Liver (tissue), 9 donors: ENCODE data around the gene ZSWIM1. TPM values are rescaled to one million over a fixed set of nuclear protein-coding genes. Genes with fewer than 3 reads are reported as not detected.
A peak's percentile ranks its signal among the peaks of the same experiment; 100 is the strongest.

Experiments
- DNase-seq: peaks from one replicate; pipeline ENCODE4 v3.0.0-alpha.2; 2017; ENCODE audit warnings: low spot score
- H3K27ac ChIP-seq, 2 donors: one replicate each; pipeline ENCODE4 v1.7.0; 2013; ENCODE audit warnings: inconsistent platforms in 2 of 2, low read length in 2 of 2, control low read depth in 1 of 2, low read depth in 1 of 2, mild to moderate bottlenecking in 1 of 2
- H3K27me3 ChIP-seq, 4 donors: one replicate each; pipeline versions ENCODE4 v1.6.1 to v1.7.0; 2013; ENCODE audit warnings: low read length in 3 of 4, inconsistent platforms in 1 of 4, mild to moderate bottlenecking in 1 of 4, moderate library complexity in 1 of 4; ENCODE audit not compliant: control insufficient read depth in 4 of 4, insufficient read depth in 4 of 4
- H3K36me3 ChIP-seq, 4 donors: one replicate each; pipeline versions ENCODE4 v1.6.1 to v1.7.0; 2013; ENCODE audit warnings: low read length in 3 of 4, mild to moderate bottlenecking in 3 of 4, low read depth in 1 of 4, moderate library complexity in 1 of 4; ENCODE audit not compliant: control insufficient read depth in 4 of 4, insufficient read depth in 3 of 4
- H3K4me1 ChIP-seq, 4 donors: one replicate each; pipeline versions ENCODE4 v1.6.1 to v1.7.0; 2013; ENCODE audit warnings: low read length in 3 of 4, mild to moderate bottlenecking in 3 of 4, moderate library complexity in 1 of 4; ENCODE audit not compliant: control insufficient read depth in 4 of 4, insufficient read depth in 4 of 4
- H3K4me3 ChIP-seq, 3 donors: one replicate each; pipeline versions ENCODE4 v1.6.1 to v1.7.0; 2013; ENCODE audit warnings: low read length in 3 of 3, control low read depth in 1 of 3, low read depth in 1 of 3, mild to moderate bottlenecking in 1 of 3
- H3K9ac ChIP-seq, 2 donors: one replicate each; pipeline ENCODE4 v1.7.0; 2013; ENCODE audit warnings: low read length in 2 of 2, mild to moderate bottlenecking in 2 of 2, moderate library complexity in 2 of 2, control low read depth in 1 of 2, low read depth in 1 of 2
- H3K9me3 ChIP-seq, 4 donors: one replicate each; pipeline versions ENCODE4 v1.6.1 to v1.7.0; 2013; ENCODE audit warnings: low read length in 3 of 4; ENCODE audit not compliant: control insufficient read depth in 4 of 4
- CTCF ChIP-seq: fragments of 150-350 bp; IDR thresholded peaks from 2 replicates; pipeline ENCODE4 v1.5.1; 2017; ENCODE audit warnings: improper control_type of control experiment, low read depth, low read length; ENCODE audit not compliant: missing input control
- EGR1 ChIP-seq, 2 donors: IDR thresholded peaks; 2 replicates each; pipeline ENCODE4 v1.6.1; 2016 to 2018; ENCODE audit warnings: antibody characterized with exemption in 2 of 2, low read depth in 2 of 2
- FOXA1 ChIP-seq: IDR thresholded peaks from 2 replicates; pipeline ENCODE4 v1.6.1; 2016; ENCODE audit warnings: antibody characterized with exemption
- FOXA2 ChIP-seq: IDR thresholded peaks from 2 replicates; pipeline ENCODE4 v1.6.1; 2016; ENCODE audit warnings: antibody characterized with exemption
- GABPA ChIP-seq, 2 donors: IDR thresholded peaks in 1 of 2; conservative IDR thresholded peaks in 1 of 2; 2 replicates each; pipeline ENCODE4 v1.6.1; 2016; ENCODE audit warnings: antibody characterized with exemption in 2 of 2, mild to moderate bottlenecking in 1 of 2, moderate library complexity in 1 of 2
- HNF4A ChIP-seq, 2 donors: conservative IDR thresholded peaks; 2 replicates each; pipeline ENCODE4 v1.6.1; 2016; ENCODE audit warnings: antibody characterized with exemption in 2 of 2, mild to moderate bottlenecking in 2 of 2
- HNF4G ChIP-seq: IDR thresholded peaks from 2 replicates; pipeline ENCODE4 v1.6.1; 2016; ENCODE audit warnings: antibody characterized with exemption
- JUND ChIP-seq, 2 donors: IDR thresholded peaks; 2 replicates each; pipeline ENCODE4 v1.6.1; 2016; ENCODE audit warnings: antibody characterized with exemption in 2 of 2
- MAX ChIP-seq: IDR thresholded peaks from 2 replicates; pipeline ENCODE4 v1.6.1; 2016; ENCODE audit warnings: antibody characterized with exemption
- NR2F2 ChIP-seq: IDR thresholded peaks from 2 replicates; pipeline ENCODE4 v1.6.1; 2016; ENCODE audit warnings: antibody characterized with exemption
- RAD21 ChIP-seq, 2 donors: IDR thresholded peaks; 2 replicates each; pipeline ENCODE4 v1.6.1; 2016; ENCODE audit warnings: antibody characterized with exemption in 2 of 2, mild to moderate bottlenecking in 2 of 2
- REST ChIP-seq: IDR thresholded peaks from 2 replicates; pipeline ENCODE4 v1.6.1; 2016; ENCODE audit warnings: antibody characterized with exemption, mild to moderate bottlenecking
- RXRA ChIP-seq, 2 donors: IDR thresholded peaks; 2 replicates each; pipeline ENCODE4 v1.6.1; 2017 to 2018; ENCODE audit warnings: antibody characterized with exemption in 2 of 2, mild to moderate bottlenecking in 1 of 2
- SP1 ChIP-seq: IDR thresholded peaks from 2 replicates; pipeline ENCODE4 v1.6.1; 2018; ENCODE audit warnings: antibody characterized with exemption, mild to moderate bottlenecking
- TAF1 ChIP-seq: conservative IDR thresholded peaks from 2 replicates; pipeline ENCODE4 v1.6.1; 2016; ENCODE audit warnings: antibody characterized with exemption, mild to moderate bottlenecking
- YY1 ChIP-seq: IDR thresholded peaks from 2 replicates; pipeline ENCODE4 v1.6.1; 2016; ENCODE audit warnings: antibody characterized with exemption, mild to moderate bottlenecking
- ZBTB33 ChIP-seq: IDR thresholded peaks from 2 replicates; pipeline ENCODE4 v1.6.1; 2016; ENCODE audit warnings: antibody characterized with exemption
- WGBS: extraction: QIAGEN DNeasy Blood & Tissue Kit; methylation state at CpG from one replicate; pipeline ENCODE4 v1.1.7; 2013; 5-methylcytosine and 5-hydroxymethylcytosine counted together
- polyA plus RNA-seq, 2 donors: library from polyadenylated mRNA; stranded (reverse) in 1 of 2; unstranded in 1 of 2; fragments of 200-250 nt in 1 of 2; fragments of >200 nt in 1 of 2; fragmentation: Nextera tagmentation in 1 of 2; extraction: Ambion mirVana in 1 of 2; gene quantifications; one replicate each; pipeline versions ENCODE4 v1.2.1 to v1.2.3, GENCODE V29; 2013 to 2015
- total RNA-seq, 2 donors: library from RNA; depleted of rRNA; stranded (reverse); fragments of >200 nt; gene quantifications; one replicate each; pipeline ENCODE4 v1.2.3, GENCODE V29; 2014
- TF ChIP-seq, protein P1 (sequence below): IDR thresholded peaks from 2 replicates; pipeline ENCODE4 v1.6.1; 2016; ENCODE audit warnings: antibody characterized with exemption
- donor health status: healthy.
- donor health status: healthy.
- donor health status: healthy.
- donor health status: healthy.
- donor health status: healthy.

Gene ZSWIM1
- total and polyA plus RNA-seq, 4 donors, result 2.1 to 5.0 (median 2.3) TPM

DNA sequence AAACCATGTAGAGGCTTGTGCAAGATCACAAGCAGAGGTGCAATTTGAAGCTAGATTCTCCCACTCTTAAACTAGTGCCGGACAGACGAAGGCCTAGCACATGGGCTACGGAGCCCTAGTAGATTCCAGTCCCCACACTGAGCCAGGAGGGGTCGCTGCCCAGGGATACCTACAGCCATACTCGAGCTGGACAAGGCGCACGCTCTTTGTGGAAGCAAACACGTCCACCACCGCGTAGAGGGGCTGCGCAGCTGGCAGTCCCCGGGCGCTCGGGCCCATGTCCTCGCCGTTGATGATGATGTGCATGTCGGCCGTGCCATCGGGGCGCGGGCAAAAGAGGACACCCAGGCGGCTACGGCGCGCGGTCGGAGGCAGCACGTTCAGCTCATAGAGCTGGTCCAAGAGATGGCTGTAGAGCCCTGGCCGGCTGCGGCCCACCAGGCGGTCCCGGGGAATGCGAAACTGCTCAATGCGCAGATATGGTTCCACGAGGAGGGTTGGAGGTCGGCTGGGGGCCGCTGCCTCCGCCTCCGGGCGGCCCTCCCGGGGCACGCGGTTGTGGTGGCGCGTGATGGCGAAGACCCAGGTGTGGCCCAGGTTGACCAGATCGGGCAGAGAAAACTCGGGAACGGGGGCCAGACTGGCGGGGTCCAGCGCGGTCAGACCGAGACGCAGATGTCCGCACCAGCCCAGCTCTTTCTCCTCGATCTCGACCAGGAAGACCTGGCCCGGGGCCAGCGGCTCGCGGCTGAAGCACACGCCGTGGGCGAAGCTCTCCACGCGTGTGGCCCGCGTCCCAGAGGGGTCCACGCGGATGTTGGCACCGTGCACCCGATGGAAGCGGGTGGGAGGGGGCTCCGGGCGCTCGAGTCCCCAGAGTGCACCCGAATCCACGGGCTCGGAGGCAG is 9.3 kb downstream of the ZSWIM1 start:
- 1% methylated on average over 79 of the region's 79 CpGs for WGBS
- Histone ChIP-seq H3K27me3 (no peaks in the 10 kb centered on the region), H3K4me1 (peaks cover 2 to 49% (median 40%) of the 10 kb centered on the region in 4 donors)

More for the DNA sequence above, 9.3 kb downstream of the ZSWIM1 start:
- Histone ChIP-seq H3K4me3 (peak overlapping the region; percentile 69 to 83 (median 77)), H3K36me3 (peaks cover 3 to 29% (median 20%) of the 10 kb centered on the region in 4 donors), H3K9me3 (no peaks in the 10 kb centered on the region), H3K27ac (peak overlapping the region; percentile 92 to 95), H3K9ac (peak overlapping the region; percentile 61 to 85)
- peak; percentile 85 for DNase-seq
- TF ChIP-seq MAX, result no peak
- no peak for TF ChIP-seq NR2F2
- TF ChIP-seq RXRA (IDR thresholded peaks at IDR 0.05), result peak in 1 of 2 donors; percentile 41
- TF ChIP-seq GABPA (IDR thresholded peaks at IDR 0.05 in 1 of 2, conservative IDR thresholded peaks at IDR 0.05 in 1 of 2), result no peak
- no peak for TF ChIP-seq FOXA2
- no peak for TF ChIP-seq FOXA1
- TF ChIP-seq, protein P1, sequence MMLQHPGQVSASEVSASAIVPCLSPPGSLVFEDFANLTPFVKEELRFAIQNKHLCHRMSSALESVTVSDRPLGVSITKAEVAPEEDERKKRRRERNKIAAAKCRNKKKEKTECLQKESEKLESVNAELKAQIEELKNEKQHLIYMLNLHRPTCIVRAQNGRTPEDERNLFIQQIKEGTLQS, result no peak
- peak; percentile 69 to 83 for TF ChIP-seq RAD21 (IDR thresholded peaks at IDR 0.05)
- no peak for TF ChIP-seq YY1
- no peak for TF ChIP-seq HNF4G
- TF ChIP-seq REST, result peak; percentile 13
- no peak for TF ChIP-seq SP1
- TF ChIP-seq JUND (IDR thresholded peaks at IDR 0.05), result no peak
- peak; percentile 53 for TF ChIP-seq TAF1
- TF ChIP-seq EGR1 (IDR thresholded peaks at IDR 0.05; ENCODE audit: low read depth in 2 of 2), result no peak
- peak; percentile 65 for TF ChIP-seq CTCF
- TF ChIP-seq ZBTB33, result no peak
- TF ChIP-seq HNF4A (conservative IDR thresholded peaks at IDR 0.05), result no peak
